B cell (primary cell): Measurements from ENCODE around the gene CDKN1A. TPM values are rescaled to one million over a fixed set of nuclear protein-coding genes. Genes with fewer than 3 reads are reported as not detected.

ENCODE experiments used
- ATAC-seq: fragments of 200-7000 bp; cut with Tn5 transposase; one replicate; pipeline ENCODE4 v1.10.0; 2021; ENCODE audit warnings: low read depth, mild to moderate bottlenecking, moderate number of reproducible peaks, moderate library complexity
- CTCF ChIA-PET: fragments of 350-600 bp; sonication (Branson Sonifier 250); formaldehyde crosslinking; loops from one replicate; lab custom pipeline; 2021; ENCODE audit warnings: antibody characterized with exemption, inconsistent platforms; lab: Charles Lee
- POLR2A ChIA-PET: fragments of 350-600 bp; sonication (Branson Sonifier 250); formaldehyde crosslinking; loops from one replicate; lab custom pipeline; 2021; ENCODE audit warnings: antibody characterized with exemption; lab: Charles Lee
- DNase-seq: peaks from one replicate; pipeline ENCODE4 v3.0.0; 2013
- H2AFZ ChIP-seq: 2 replicates; pipeline ENCODE4 v1.6.1; 2012; ENCODE audit warnings: mild to moderate bottlenecking, low read depth, low read length; ENCODE audit not compliant: insufficient read depth, poor library complexity, severe bottlenecking
- H3K27ac ChIP-seq, 2 donors: 1 replicate in 1 of 2; 2 replicates in 1 of 2; pipeline ENCODE4 v1.5.1; 2012 to 2013; ENCODE audit warnings: low read length in 2 of 2, mild to moderate bottlenecking in 2 of 2, moderate library complexity in 1 of 2
- H3K27me3 ChIP-seq, 4 experiments: fragments of 200-600 bp in 1 of 4; sonication (generic) in 1 of 4; replicated peaks in 1 of 4; 1 replicate in 2 of 4; 2 replicates in 2 of 4; pipeline versions ENCODE4 v1.6.1 to v1.7.0; 2013 to 2016; ENCODE audit warnings: low read length in 3 of 4, mild to moderate bottlenecking in 2 of 4, mixed read lengths in 1 of 4, moderate library complexity in 1 of 4; ENCODE audit not compliant: insufficient read depth in 4 of 4, control insufficient read depth in 3 of 4; ENCODE audit errors: control extremely low read depth in 1 of 4
- H3K36me3 ChIP-seq, 2 experiments: replicated peaks in 1 of 2; 1 replicate in 1 of 2; 2 replicates in 1 of 2; pipeline versions ENCODE4 v1.6.1 to v1.7.1; 2013; ENCODE audit warnings: low read length in 1 of 2; ENCODE audit not compliant: insufficient read depth in 2 of 2, control insufficient read depth in 1 of 2; ENCODE audit errors: control extremely low read depth in 1 of 2, extremely low read depth in 1 of 2
- H3K4me1 ChIP-seq, 2 donors: fragments of 200-600 bp in 1 of 2; sonication (generic) in 1 of 2; 1 replicate in 1 of 2; 2 replicates in 1 of 2; pipeline versions ENCODE4 v1.5.1 to v1.6.1; 2013 to 2017; ENCODE audit warnings: low read length in 2 of 2; ENCODE audit not compliant: control insufficient read depth in 2 of 2, insufficient read depth in 2 of 2
- H3K4me2 ChIP-seq: replicated peaks from 2 replicates; pipeline ENCODE3; 2012; ENCODE audit warnings: mild to moderate bottlenecking, low read depth, low read length; ENCODE audit not compliant: poor library complexity, severe bottlenecking
- H3K4me3 ChIP-seq, 5 experiments: fragments of 200-600 bp in 1 of 5; sonication (generic) in 1 of 5; 1 replicate in 3 of 5; 2 replicates in 2 of 5; pipeline versions ENCODE4 v1.5.1 to v1.7.0; 2011 to 2016; ENCODE audit warnings: low read length in 4 of 5, mild to moderate bottlenecking in 4 of 5, low read depth in 2 of 5, control low read depth in 1 of 5, moderate library complexity in 1 of 5; ENCODE audit not compliant: insufficient read depth in 1 of 5; ENCODE audit errors: control extremely low read depth in 1 of 5, extremely low read depth in 1 of 5
- H3K79me2 ChIP-seq: fragments of 200-600 bp; sonication (generic); one replicate; pipeline ENCODE4 v1.6.0; 2016; ENCODE audit warnings: low read length; ENCODE audit not compliant: control insufficient read depth, insufficient read depth
- H3K9ac ChIP-seq: fragments of 200-600 bp; sonication (generic); 2 replicates; pipeline ENCODE4 v1.6.1; 2017; ENCODE audit warnings: mild to moderate bottlenecking, low read length, moderate library complexity
- H3K9me3 ChIP-seq, 3 donors: one replicate each; pipeline versions ENCODE4 v1.6.1 to v1.7.1; 2013; ENCODE audit warnings: low read length in 2 of 3; ENCODE audit not compliant: control insufficient read depth in 2 of 3, insufficient read depth in 1 of 3; ENCODE audit errors: control extremely low read depth in 1 of 3
- H4K20me1 ChIP-seq: 2 replicates; pipeline ENCODE4 v1.6.0; 2012; ENCODE audit warnings: mild to moderate bottlenecking, low read length; ENCODE audit not compliant: insufficient read depth, control insufficient read depth, poor library complexity, severe bottlenecking
- H3K27ac Mint-ChIP-seq: one replicate; pipeline ENCODE4 v1.8.0; 2021; ENCODE audit warnings: mixed read lengths
- H3K27me3 Mint-ChIP-seq: one replicate; pipeline ENCODE4 v1.8.0; 2021; ENCODE audit warnings: mixed read lengths
- H3K4me1 Mint-ChIP-seq: one replicate; pipeline ENCODE4 v1.8.0; 2021; ENCODE audit warnings: mixed read lengths
- H3K4me3 Mint-ChIP-seq: one replicate; pipeline ENCODE4 v1.8.0; 2021; ENCODE audit warnings: mixed read lengths
- H3K9me3 Mint-ChIP-seq: one replicate; pipeline ENCODE4 v1.8.0; 2022; ENCODE audit warnings: mixed read lengths; ENCODE audit not compliant: insufficient read depth
- CTCF ChIP-seq: fragments of 200-600 bp; IDR thresholded peaks from one replicate; pipeline ENCODE4 v1.8.0; 2022; ENCODE audit warnings: antibody characterized with exemption, mild to moderate bottlenecking
- EZH2 ChIP-seq: IDR thresholded peaks from 2 replicates; pipeline ENCODE4 v1.6.1; 2012; ENCODE audit warnings: borderline replicate concordance, low read depth, mild to moderate bottlenecking, moderate library complexity, low read length; ENCODE audit not compliant: insufficient read depth, poor library complexity, severe bottlenecking
- WGBS: methylation state at CpG from one replicate; pipeline ENCODE4 v1.1.5; 2013; ENCODE audit warnings: missing lambda C conversion rate; ENCODE audit not compliant: insufficient coverage; 5-methylcytosine and 5-hydroxymethylcytosine counted together
- intact Hi-C: fragments of 100-400 bp; cut with micrococcal nuclease; formaldehyde crosslinking; loops from one replicate; pipeline ENCODE4 v1.10.0; 2022
- polyA plus RNA-seq: library from polyadenylated mRNA; depleted of rRNA; stranded (reverse); fragments of >200 nt; gene quantifications from 2 replicates; pipeline ENCODE4 v1.2.3, GENCODE V29; 2012
- total RNA-seq, 2 donors: library from RNA; stranded (reverse); fragments of 120-200 nt in 1 of 2; gene quantifications; 1 replicate in 1 of 2; 2 replicates in 1 of 2; pipeline versions ENCODE4 v1.2.3 to v1.2.4, GENCODE V29; 2013 to 2022

Gene CDKN1A
- total and polyA plus RNA-seq, 2 donors (not counting 1 experiment from before 2014, with no cell fraction given), result 45.5 to 352 TPM

GRCh38 chr6:36676141-36677058, 2.1 kb upstream of the CDKN1A start:
- Histone ChIP-seq H3K36me3 (no peaks in the 10 kb centered on the region), H4K20me1 (peaks cover 16% of the 10 kb centered on the region), H3K4me2 (no peak overlapping the region), H3K9me3 (no peaks in the 10 kb centered on the region), H3K79me2 (peaks cover 4% of the 10 kb centered on the region), H3K4me3 (no peak overlapping the region), H3K27ac (no peak overlapping the region), H2AFZ (no peak overlapping the region), H3K9ac (no peak overlapping the region), H3K4me1 (peaks cover 13 to 26% of the 10 kb centered on the region in 2 donors), H3K27me3 (no peaks in the 10 kb centered on the region)
- Mint-ChIP-seq H3K9me3 (no peaks in the 10 kb centered on the region), H3K4me3 (no peak overlapping the region), H3K27me3 (no peaks in the 10 kb centered on the region), H3K4me1 (peaks cover 23% of the 10 kb centered on the region), H3K27ac (peak overlapping the region; percentile 88)
- TF ChIP-seq CTCF (no peak), EZH2 (no peak)
- WGBS, result 65% methylated on average over 3 of the region's 4 CpGs
- ATAC-seq, result no peak
- DNase-seq, result no peak
- ChIA-PET POLR2A (no interaction called here), CTCF (interaction anchor here (0.5 to 2.0 kb wide), 5 partner anchors 50 to 83 kb away, joined by 3 to 6 read pairs (median 3); no protein-coding TSS in a partner anchor)
- intact Hi-C loops, result loop anchor here (5.0 kb wide), 1 partner anchor 234 kb away; the partner anchor contains the start of genes KCTD20 and PXT1
